Measurements from ENCODE around the gene LDB2.

GRCh38 chr4:16764622-16765021 is 133.8 kb downstream of the LDB2 start:
- TF ChIP-seq CTCF (IDR thresholded peaks at IDR 0.05; ENCODE audit: low read depth, low read length, poor library complexity, severe bottlenecking) (no peak), EZH2phosphoT487 (IDR thresholded peaks at IDR 0.05; ENCODE audit: borderline replicate concordance, low read length) (no peak)
